ENCODE data around the gene ASTN2. TPM values are rescaled to one million over a fixed set of nuclear protein-coding genes. Genes with fewer than 3 reads are reported as not detected.

ASTN2 gene
- total and polyA plus RNA-seq, 10 of the 15 experiments (the other 5 are each of a cell fraction or from before 2014, with no cell fraction given) = 1.4 to 15.7 (median 7.0) TPM

- H3K9ac ChIP-seq (ENCODE audit: control insufficient read depth, insufficient read depth, low read length) = no peak overlapping the region
- no TSS peak for BruUV-seq (replicated peaks)
- intact Hi-C loops (cut with micrococcal nuclease; ENCODE audit: unreplicated experiment) = no loop called here
- H3K27ac ChIP-seq (ENCODE audit: control insufficient read depth, insufficient read depth) = no peak overlapping the region
- H2AFZ ChIP-seq (ENCODE audit: control insufficient read depth, low read depth, low read length) = no peak overlapping the region
- no peaks in the 10 kb centered on the region for H4K20me1 ChIP-seq (ENCODE audit: control insufficient read depth, insufficient read depth)
- ChIA-PET POLR2A (no interaction called here), CTCF (no interaction called here), RAD21 (ENCODE audit: unreplicated experiment) (no interaction called here), SMC1A (ENCODE audit: uncharacterized antibody, unreplicated experiment) (interaction anchor here (0.6 to 1.2 kb wide), 2 partner anchors 11 to 54 kb away, joined by 3 read pairs; no protein-coding TSS in a partner anchor)
- H3K4me2 ChIP-seq (ENCODE audit: control insufficient read depth, insufficient read depth) = no peak overlapping the region
- in situ Hi-C loops (cut with MboI) = no loop called here
- no peaks in the 10 kb centered on the region for H3K27me3 ChIP-seq (replicated peaks in 1 of 2; ENCODE audit: control insufficient read depth in 2 of 2, insufficient read depth in 2 of 2, low read length in 1 of 2)
- ATAC-seq (no peak), DNase-seq (ENCODE audit: low read depth, low spot score) (no peak), FAIRE-seq (no peak)
- no peak overlapping the region for H3K4me3 ChIP-seq
- H3K36me3 ChIP-seq (ENCODE audit: control insufficient read depth in 2 of 2, insufficient read depth in 2 of 2, low read length in 1 of 2) = no peaks in the 10 kb centered on the region
- no peaks in the 10 kb centered on the region for H3K4me1 ChIP-seq (ENCODE audit: control insufficient read depth, insufficient read depth, low read length)
- H3K9me3 ChIP-seq (replicated peaks; ENCODE audit: control insufficient read depth, insufficient read depth, low read length) = no peaks in the 10 kb centered on the region
- H3K79me2 ChIP-seq (ENCODE audit: control insufficient read depth, insufficient read depth, low read length) = no peaks in the 10 kb centered on the region
- WGBS (ENCODE audit: insufficient coverage, insufficient replicate concordance, low lambda C conversion rate, missing lambda C conversion rate) = 94% methylated on average over 1 of the region's 1 CpG
- TF ChIP-seq, protein P1, sequence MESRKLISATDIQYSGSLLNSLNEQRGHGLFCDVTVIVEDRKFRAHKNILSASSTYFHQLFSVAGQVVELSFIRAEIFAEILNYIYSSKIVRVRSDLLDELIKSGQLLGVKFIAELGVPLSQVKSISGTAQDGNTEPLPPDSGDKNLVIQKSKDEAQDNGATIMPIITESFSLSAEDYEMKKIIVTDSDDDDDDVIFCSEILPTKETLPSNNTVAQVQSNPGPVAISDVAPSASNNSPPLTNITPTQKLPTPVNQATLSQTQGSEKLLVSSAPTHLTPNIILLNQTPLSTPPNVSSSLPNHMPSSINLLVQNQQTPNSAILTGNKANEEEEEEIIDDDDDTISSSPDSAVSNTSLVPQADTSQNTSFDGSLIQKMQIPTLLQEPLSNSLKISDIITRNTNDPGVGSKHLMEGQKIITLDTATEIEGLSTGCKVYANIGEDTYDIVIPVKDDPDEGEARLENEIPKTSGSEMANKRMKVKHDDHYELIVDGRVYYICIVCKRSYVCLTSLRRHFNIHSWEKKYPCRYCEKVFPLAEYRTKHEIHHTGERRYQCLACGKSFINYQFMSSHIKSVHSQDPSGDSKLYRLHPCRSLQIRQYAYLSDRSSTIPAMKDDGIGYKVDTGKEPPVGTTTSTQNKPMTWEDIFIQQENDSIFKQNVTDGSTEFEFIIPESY (IDR thresholded peaks at IDR 0.05) = no peak
- no peak for TF ChIP-seq NFYB (IDR thresholded peaks at IDR 0.05; ENCODE audit: insufficient read depth, low read depth, low read length)
- TF ChIP-seq GATAD2B (conservative IDR thresholded peaks at IDR 0.05; ENCODE audit: low read depth) = no peak
- no peak for TF ChIP-seq RBBP5 (conservative IDR thresholded peaks at IDR 0.05)
- TF ChIP-seq EP300 (IDR thresholded peaks at IDR 0.05; ENCODE audit: borderline replicate concordance in 1 of 2, control insufficient read depth in 1 of 2, low read depth in 2 of 2, low read length in 2 of 2) = no peak
- TF ChIP-seq EZH2 (IDR thresholded peaks at IDR 0.05; ENCODE audit: borderline replicate concordance, control insufficient read depth, low read depth, low read length) = no peak
- TF ChIP-seq TCF7 (IDR thresholded peaks at IDR 0.05; ENCODE audit: borderline replicate concordance) = no peak
- TF ChIP-seq CBX3 (IDR thresholded peaks at IDR 0.05; ENCODE audit: borderline replicate concordance, low read depth) = no peak
- TF ChIP-seq, protein P2, sequence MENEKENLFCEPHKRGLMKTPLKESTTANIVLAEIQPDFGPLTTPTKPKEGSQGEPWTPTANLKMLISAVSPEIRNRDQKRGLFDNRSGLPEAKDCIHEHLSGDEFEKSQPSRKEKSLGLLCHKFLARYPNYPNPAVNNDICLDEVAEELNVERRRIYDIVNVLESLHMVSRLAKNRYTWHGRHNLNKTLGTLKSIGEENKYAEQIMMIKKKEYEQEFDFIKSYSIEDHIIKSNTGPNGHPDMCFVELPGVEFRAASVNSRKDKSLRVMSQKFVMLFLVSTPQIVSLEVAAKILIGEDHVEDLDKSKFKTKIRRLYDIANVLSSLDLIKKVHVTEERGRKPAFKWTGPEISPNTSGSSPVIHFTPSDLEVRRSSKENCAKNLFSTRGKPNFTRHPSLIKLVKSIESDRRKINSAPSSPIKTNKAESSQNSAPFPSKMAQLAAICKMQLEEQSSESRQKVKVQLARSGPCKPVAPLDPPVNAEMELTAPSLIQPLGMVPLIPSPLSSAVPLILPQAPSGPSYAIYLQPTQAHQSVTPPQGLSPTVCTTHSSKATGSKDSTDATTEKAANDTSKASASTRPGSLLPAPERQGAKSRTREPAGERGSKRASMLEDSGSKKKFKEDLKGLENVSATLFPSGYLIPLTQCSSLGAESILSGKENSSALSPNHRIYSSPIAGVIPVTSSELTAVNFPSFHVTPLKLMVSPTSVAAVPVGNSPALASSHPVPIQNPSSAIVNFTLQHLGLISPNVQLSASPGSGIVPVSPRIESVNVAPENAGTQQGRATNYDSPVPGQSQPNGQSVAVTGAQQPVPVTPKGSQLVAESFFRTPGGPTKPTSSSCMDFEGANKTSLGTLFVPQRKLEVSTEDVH (IDR thresholded peaks at IDR 0.05; ENCODE audit: low read depth, partially characterized antibody) = no peak
- no peak for TF ChIP-seq BHLHE40 (IDR thresholded peaks at IDR 0.05; ENCODE audit: borderline replicate concordance in 1 of 2, low read depth in 2 of 2, low read length in 1 of 2)
- TF ChIP-seq EGR1 (IDR thresholded peaks at IDR 0.05; ENCODE audit: borderline replicate concordance in 1 of 2, low read depth in 2 of 2, low read length in 2 of 2) = no peak
- TF ChIP-seq, protein P3, sequence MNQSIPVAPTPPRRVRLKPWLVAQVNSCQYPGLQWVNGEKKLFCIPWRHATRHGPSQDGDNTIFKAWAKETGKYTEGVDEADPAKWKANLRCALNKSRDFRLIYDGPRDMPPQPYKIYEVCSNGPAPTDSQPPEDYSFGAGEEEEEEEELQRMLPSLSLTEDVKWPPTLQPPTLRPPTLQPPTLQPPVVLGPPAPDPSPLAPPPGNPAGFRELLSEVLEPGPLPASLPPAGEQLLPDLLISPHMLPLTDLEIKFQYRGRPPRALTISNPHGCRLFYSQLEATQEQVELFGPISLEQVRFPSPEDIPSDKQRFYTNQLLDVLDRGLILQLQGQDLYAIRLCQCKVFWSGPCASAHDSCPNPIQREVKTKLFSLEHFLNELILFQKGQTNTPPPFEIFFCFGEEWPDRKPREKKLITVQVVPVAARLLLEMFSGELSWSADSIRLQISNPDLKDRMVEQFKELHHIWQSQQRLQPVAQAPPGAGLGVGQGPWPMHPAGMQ (IDR thresholded peaks at IDR 0.05; ENCODE audit: borderline replicate concordance) = no peak
- no peak for TF ChIP-seq TARDBP (IDR thresholded peaks at IDR 0.05; ENCODE audit: borderline replicate concordance)
- TF ChIP-seq BACH1 (IDR thresholded peaks at IDR 0.05; ENCODE audit: borderline replicate concordance) = no peak
- no peak for TF ChIP-seq YY1 (IDR thresholded peaks at IDR 0.05; ENCODE audit: low read depth, low read length)
- no peak for TF ChIP-seq RFX5 (IDR thresholded peaks at IDR 0.05; ENCODE audit: low read depth, low read length)
- no peak for TF ChIP-seq IKZF1 (conservative IDR thresholded peaks at IDR 0.05)
- TF ChIP-seq POLR2AphosphoS2 (IDR thresholded peaks at IDR 0.05; ENCODE audit: low read depth, low read length) = no peak
These were observed 998.4 kb downstream of the ASTN2 start for GRCh38 chr9:116416421-116416820.
